K562 (cell line): ENCODE results near the gene FBXO46. TPM values are rescaled to one million over a fixed set of nuclear protein-coding genes. Genes with fewer than 3 reads are reported as not detected.

Experiments used
- BCL6 ChIP-seq: fragments of 250-450 bp; sonication (Bioruptor Pico); IDR thresholded peaks from 2 replicates; pipeline ENCODE4 v1.4.0; 2020
- BRCA1 ChIP-seq, 2 experiments: fragments of 450-650 bp in 1 of 2; sonication (generic) in 1 of 2; formaldehyde crosslinking in 1 of 2; IDR thresholded peaks; 2 replicates each; pipeline versions ENCODE4 v1.5.0 to v1.6.1; 2017 to 2020; ENCODE audit warnings: mild to moderate bottlenecking in 1 of 2, missing genetic modification reagents in 1 of 2
- L3MBTL2 ChIP-seq: fragments of 450-650 bp; IDR thresholded peaks from 2 replicates; pipeline ENCODE4 v1.6.1; 2016; ENCODE audit warnings: mild to moderate bottlenecking, moderate library complexity
- RBBP5 ChIP-seq: fragments of 200-600 bp; sonication (generic); IDR thresholded peaks from 2 replicates; pipeline ENCODE4 v1.6.1; 2012; ENCODE audit warnings: borderline replicate concordance, mild to moderate bottlenecking, low read length, control low read depth, inconsistent platforms; ENCODE audit not compliant: insufficient read depth, poor library complexity, severe bottlenecking
- SAFB ChIP-seq: fragments of 200-400 bp; formaldehyde crosslinking; IDR thresholded peaks from 2 replicates; pipeline ENCODE4 v1.6.1; 2017; ENCODE audit warnings: low read depth, low read length, borderline replicate concordance
- SIN3B ChIP-seq: fragments of 450-650 bp; IDR thresholded peaks from 2 replicates; pipeline ENCODE4 v1.6.1; 2017; ENCODE audit warnings: low read depth, mild to moderate bottlenecking, moderate library complexity
- ZNF639 ChIP-seq, 2 experiments: fragments of 200-800 bp in 1 of 2; sonication (Bioruptor generic) in 1 of 2; sonication (generic) in 1 of 2; formaldehyde crosslinking in 1 of 2; IDR thresholded peaks in 1 of 2; conservative IDR thresholded peaks in 1 of 2; 2 replicates each; pipeline versions ENCODE4 v1.5.0 to v1.6.1; 2016 to 2020; ENCODE audit warnings: missing compliant biosample characterization in 1 of 2, missing genetic modification characterization in 1 of 2, missing genetic modification reagents in 1 of 2
- polyA plus RNA-seq, 8 experiments: library from polyadenylated mRNA; depleted of rRNA in 4 of 8; stranded (reverse) in 5 of 8; unstranded in 3 of 8; fragments of >200 nt; fragmentation: Nextera tagmentation in 2 of 8; fragmentation: Illumina TruSeq in 1 of 8; extraction: Ambion mirVana in 2 of 8; extraction: Trizol in 1 of 8; gene quantifications; 2 replicates each; pipeline versions ENCODE4 v1.2.1 to v1.2.3, GENCODE V29; 2011 to 2014; ENCODE audit warnings: inconsistent platforms in 1 of 8, missing spikeins in 1 of 8
- total RNA-seq, 7 experiments: library from RNA; depleted of rRNA in 6 of 7; stranded (reverse); fragments of >200 nt in 6 of 7; fragmentation: Illumina TruSeq in 2 of 7; extraction: Trizol in 2 of 7; gene quantifications; 2 replicates each; pipeline versions ENCODE4 v1.2.1 to v1.2.3, GENCODE V29; 2011 to 2021; ENCODE audit warnings: low replicate concordance in 1 of 7
- TF ChIP-seq, protein P1 (sequence below): fragments of 450-650 bp; IDR thresholded peaks from 2 replicates; pipeline ENCODE4 v1.6.1; 2017; ENCODE audit warnings: antibody characterized with exemption, mild to moderate bottlenecking
- TF ChIP-seq, protein P2 (sequence below): sonication (generic); formaldehyde crosslinking; IDR thresholded peaks from 2 replicates; pipeline ENCODE4 v1.8.0; 2022; ENCODE audit warnings: missing genetic modification reagents, mild to moderate bottlenecking, borderline replicate concordance
- TF ChIP-seq, protein P3 (sequence below): fragments of 250-450 bp; sonication (Bioruptor Pico); IDR thresholded peaks from 2 replicates; pipeline ENCODE4 v1.9.0; 2021; ENCODE audit warnings: mild to moderate bottlenecking
- TF ChIP-seq, protein P4 (sequence below): fragments of 450-650 bp; formaldehyde crosslinking; IDR thresholded peaks from 2 replicates; pipeline ENCODE4 v1.4.0; 2020; ENCODE audit warnings: mild to moderate bottlenecking, moderate library complexity

Gene FBXO46
- total and polyA plus RNA-seq, 9 of the 15 experiments (the other 6 are each of a cell fraction or from before 2014, with no cell fraction given), result 1.5 to 36.1 (median 7.3) TPM

DNA sequence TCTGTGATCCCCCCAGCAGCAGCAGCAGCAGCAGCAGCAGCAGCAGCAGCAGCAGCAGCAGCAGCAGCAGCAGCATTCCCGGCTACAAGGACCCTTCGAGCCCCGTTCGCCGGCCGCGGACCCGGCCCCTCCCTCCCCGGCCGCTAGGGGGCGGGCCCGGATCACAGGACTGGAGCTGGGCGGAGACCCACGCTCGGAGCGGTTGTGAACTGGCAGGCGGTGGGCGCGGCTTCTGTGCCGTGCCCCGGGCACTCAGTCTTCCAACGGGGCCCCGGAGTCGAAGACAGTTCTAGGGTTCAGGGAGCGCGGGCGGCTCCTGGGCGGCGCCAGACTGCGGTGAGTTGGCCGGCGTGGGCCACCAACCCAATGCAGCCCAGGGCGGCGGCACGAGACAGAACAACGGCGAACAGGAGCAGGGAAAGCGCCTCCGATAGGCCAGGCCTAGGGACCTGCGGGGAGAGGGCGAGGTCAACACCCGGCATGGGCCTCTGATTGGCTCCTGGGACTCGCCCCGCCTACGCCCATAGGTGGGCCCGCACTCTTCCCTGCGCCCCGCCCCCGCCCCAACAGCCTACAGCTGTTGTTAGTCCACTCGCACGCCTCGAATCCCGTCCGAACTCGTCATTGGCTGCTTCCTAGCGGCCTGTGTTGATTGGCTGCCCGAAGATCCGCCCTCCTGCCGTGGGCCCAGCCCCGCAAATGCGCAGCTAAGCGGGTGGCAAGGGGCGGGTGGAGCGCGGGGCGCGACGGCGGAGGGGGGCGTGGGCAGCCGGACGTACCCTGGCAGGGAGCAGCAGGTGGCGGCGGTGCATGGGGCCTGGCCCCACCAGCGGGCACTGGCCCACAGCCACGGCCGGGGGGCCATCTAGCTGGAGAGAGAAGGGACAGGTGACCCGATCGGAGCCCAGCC is 39.8 kb upstream of the FBXO46 start (continued):
- TF ChIP-seq, protein P1, sequence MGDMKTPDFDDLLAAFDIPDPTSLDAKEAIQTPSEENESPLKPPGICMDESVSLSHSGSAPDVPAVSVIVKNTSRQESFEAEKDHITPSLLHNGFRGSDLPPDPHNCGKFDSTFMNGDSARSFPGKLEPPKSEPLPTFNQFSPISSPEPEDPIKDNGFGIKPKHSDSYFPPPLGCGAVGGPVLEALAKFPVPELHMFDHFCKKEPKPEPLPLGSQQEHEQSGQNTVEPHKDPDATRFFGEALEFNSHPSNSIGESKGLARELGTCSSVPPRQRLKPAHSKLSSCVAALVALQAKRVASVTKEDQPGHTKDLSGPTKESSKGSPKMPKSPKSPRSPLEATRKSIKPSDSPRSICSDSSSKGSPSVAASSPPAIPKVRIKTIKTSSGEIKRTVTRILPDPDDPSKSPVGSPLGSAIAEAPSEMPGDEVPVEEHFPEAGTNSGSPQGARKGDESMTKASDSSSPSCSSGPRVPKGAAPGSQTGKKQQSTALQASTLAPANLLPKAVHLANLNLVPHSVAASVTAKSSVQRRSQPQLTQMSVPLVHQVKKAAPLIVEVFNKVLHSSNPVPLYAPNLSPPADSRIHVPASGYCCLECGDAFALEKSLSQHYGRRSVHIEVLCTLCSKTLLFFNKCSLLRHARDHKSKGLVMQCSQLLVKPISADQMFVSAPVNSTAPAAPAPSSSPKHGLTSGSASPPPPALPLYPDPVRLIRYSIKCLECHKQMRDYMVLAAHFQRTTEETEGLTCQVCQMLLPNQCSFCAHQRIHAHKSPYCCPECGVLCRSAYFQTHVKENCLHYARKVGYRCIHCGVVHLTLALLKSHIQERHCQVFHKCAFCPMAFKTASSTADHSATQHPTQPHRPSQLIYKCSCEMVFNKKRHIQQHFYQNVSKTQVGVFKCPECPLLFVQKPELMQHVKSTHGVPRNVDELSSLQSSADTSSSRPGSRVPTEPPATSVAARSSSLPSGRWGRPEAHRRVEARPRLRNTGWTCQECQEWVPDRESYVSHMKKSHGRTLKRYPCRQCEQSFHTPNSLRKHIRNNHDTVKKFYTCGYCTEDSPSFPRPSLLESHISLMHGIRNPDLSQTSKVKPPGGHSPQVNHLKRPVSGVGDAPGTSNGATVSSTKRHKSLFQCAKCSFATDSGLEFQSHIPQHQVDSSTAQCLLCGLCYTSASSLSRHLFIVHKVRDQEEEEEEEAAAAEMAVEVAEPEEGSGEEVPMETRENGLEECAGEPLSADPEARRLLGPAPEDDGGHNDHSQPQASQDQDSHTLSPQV, result peak; percentile 85
- TF ChIP-seq, protein P2, sequence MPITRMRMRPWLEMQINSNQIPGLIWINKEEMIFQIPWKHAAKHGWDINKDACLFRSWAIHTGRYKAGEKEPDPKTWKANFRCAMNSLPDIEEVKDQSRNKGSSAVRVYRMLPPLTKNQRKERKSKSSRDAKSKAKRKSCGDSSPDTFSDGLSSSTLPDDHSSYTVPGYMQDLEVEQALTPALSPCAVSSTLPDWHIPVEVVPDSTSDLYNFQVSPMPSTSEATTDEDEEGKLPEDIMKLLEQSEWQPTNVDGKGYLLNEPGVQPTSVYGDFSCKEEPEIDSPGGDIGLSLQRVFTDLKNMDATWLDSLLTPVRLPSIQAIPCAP, result no peak
- TF ChIP-seq BRCA1 (IDR thresholded peaks at IDR 0.05), result no peak
- TF ChIP-seq BRCA1 (CRISPR knock-in tag; IDR thresholded peaks at IDR 0.05), result 0 out of 2 replicates have a peak, but pooled peaks have one; percentile 11
- peak; percentile 96 for TF ChIP-seq L3MBTL2
- peak; percentile 82 for TF ChIP-seq SAFB
- TF ChIP-seq BCL6 (CRISPR knock-in tag), result no peak
- TF ChIP-seq, protein P3, sequence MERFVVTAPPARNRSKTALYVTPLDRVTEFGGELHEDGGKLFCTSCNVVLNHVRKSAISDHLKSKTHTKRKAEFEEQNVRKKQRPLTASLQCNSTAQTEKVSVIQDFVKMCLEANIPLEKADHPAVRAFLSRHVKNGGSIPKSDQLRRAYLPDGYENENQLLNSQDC (CRISPR knock-in tag), result no peak
- peak in 1 of 2 experiments; percentile 78; a peak in 1 of 4 replicates for TF ChIP-seq ZNF639 (CRISPR knock-in tag; conservative IDR thresholded peaks at IDR 0.05 in 1 of 2, IDR thresholded peaks at IDR 0.05 in 1 of 2)
- peak; percentile 52 for TF ChIP-seq RBBP5
- TF ChIP-seq, protein P4, sequence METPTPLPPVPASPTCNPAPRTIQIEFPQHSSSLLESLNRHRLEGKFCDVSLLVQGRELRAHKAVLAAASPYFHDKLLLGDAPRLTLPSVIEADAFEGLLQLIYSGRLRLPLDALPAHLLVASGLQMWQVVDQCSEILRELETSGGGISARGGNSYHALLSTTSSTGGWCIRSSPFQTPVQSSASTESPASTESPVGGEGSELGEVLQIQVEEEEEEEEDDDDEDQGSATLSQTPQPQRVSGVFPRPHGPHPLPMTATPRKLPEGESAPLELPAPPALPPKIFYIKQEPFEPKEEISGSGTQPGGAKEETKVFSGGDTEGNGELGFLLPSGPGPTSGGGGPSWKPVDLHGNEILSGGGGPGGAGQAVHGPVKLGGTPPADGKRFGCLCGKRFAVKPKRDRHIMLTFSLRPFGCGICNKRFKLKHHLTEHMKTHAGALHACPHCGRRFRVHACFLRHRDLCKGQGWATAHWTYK (CRISPR knock-in tag), result peak; percentile 31; the same call in 1 of the 2 replicates
- peak; percentile 71 for TF ChIP-seq SIN3B
